HG03439 (cell line): ENCODE results near the gene TCERG1L.

ENCODE experiments used
- ATAC-seq: cut with Tn5 transposase; IDR thresholded peaks from one replicate; pipeline ENCODE4 v1.9.1; 2021; ENCODE audit warnings: mild to moderate bottlenecking, moderate library complexity; ENCODE audit not compliant: unreplicated experiment

TCERG1L gene

GRCh38 chr10:131056091-131056579 lies 255.4 kb downstream of the TCERG1L start:
- ATAC-seq = no peak

GRCh38 chr10:131055437-131055836 lies 256.1 kb downstream of the TCERG1L start:
- no peak for ATAC-seq

GRCh38 chr10:131053192-131053591 lies 258.3 kb downstream of the TCERG1L start:
- ATAC-seq = no peak

- no peak for ATAC-seq
Observed at GRCh38 chr10:131050162-131050766, 261.3 kb downstream of the TCERG1L start.

GRCh38 chr10:131049016-131049415 lies 262.5 kb downstream of the TCERG1L start:
- ATAC-seq = no peak

- ATAC-seq = no peak
Observed at GRCh38 chr10:131048606-131049005, 262.9 kb downstream of the TCERG1L start.

- no peak for ATAC-seq
Observed at GRCh38 chr10:131047501-131047900, 264.0 kb downstream of the TCERG1L start.

GRCh38 chr10:131046194-131046593 lies 265.3 kb downstream of the TCERG1L start:
- no peak for ATAC-seq

- ATAC-seq = no peak
Observed at GRCh38 chr10:131044379-131045111, 267.0 kb downstream of the TCERG1L start.

- ATAC-seq = no peak
Observed at GRCh38 chr10:131043039-131043691, 268.4 kb downstream of the TCERG1L start.
